LNCAP (cell line): ENCODE results near the gene DAZAP2.

Source experiments
- CTCF ChIP-seq: fragments of 450-650 bp; IDR thresholded peaks from 2 replicates; pipeline ENCODE4 v1.5.1; 2017; ENCODE audit warnings: mild to moderate bottlenecking

The DAZAP2 gene

DNA sequence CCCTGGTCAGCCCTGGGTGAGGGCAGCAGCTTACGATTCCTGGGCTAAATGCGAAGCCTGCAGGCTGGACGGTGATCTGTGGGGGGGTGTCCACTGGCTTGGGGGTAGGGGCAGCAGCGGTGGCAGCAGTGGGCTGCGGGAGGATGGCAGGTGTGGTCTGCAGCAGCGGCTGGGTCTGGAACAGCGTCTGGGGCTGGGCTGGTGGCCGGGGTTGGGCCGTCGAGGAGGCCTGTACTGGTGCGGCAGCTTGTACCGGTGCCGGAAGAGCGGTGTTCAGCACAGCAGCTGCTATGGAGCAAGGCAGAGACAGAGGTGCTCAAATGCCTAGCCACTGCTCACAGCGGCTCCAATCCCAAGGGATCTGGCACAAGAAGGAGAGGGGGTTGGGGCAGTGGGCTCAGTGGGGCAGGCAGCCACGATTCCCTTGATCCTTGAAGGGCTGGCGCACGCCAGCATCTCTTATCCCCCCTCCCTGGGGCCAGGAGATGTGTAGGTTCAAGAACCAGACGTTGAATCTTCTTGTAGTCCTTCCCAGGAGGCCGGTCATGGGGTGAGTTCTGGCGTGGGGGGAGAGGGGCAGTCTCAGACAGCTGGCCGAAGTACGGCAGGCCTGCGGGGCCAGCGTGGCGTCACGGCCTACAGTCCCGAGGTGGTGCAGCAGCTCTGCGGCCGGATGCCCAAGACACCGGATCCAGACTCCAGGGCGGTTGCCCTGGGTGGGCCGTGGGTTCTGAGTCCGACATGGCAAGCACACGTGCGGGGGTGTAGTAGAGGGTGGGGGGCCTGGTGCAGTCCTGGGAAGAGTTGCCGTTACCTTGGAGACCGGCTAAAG, 40.7 kb upstream of the DAZAP2 start:
- no peak for TF ChIP-seq CTCF

DNA sequence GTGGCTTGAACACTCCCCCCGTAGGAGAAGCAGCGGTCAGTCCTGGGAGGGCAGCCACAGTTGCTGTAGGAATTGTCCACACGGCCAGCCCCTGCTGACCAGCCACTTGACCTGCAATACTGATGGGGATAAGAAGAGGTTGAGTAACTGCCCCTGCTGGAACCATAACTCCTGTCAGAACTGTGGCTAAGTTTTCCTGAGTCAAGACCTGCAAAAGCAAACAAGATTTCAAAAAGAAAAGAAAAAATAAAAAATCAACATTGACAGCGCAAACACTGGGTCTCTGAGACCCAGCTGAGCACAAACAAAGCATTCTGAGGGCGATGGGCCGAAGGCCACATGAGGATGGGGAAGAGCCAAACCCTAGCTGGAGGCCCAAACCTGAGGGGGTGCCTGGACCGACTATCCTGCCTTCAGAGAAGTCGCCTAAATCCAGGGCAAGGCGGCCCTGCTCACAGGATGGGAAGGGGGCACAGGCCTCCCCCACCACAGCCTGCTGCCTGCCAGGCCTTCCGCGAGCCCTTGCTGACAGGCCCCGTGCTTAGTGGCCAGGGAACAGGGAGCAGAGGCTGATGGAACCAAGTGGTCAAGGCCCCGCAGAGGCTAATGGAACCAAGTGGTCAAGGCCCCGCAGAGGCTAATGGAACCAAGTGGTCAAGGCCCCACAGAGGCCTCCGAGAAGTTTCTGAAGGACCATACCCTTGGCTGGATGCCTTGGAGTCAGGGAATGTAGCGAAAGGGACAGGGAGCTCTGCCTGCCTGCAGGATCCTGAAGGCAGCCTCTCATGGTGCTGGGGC, 39.9 kb upstream of the DAZAP2 start:
- TF ChIP-seq CTCF: no peak

- no peak for TF ChIP-seq CTCF
These were observed 39.2 kb upstream of the DAZAP2 start for GRCh38 chr12:51199366-51199945.

GRCh38 chr12:51200156-51200555, 38.5 kb upstream of the DAZAP2 start:
- no peak for TF ChIP-seq CTCF

GRCh38 chr12:51200806-51201205, 37.8 kb upstream of the DAZAP2 start:
- no peak for TF ChIP-seq CTCF

DNA sequence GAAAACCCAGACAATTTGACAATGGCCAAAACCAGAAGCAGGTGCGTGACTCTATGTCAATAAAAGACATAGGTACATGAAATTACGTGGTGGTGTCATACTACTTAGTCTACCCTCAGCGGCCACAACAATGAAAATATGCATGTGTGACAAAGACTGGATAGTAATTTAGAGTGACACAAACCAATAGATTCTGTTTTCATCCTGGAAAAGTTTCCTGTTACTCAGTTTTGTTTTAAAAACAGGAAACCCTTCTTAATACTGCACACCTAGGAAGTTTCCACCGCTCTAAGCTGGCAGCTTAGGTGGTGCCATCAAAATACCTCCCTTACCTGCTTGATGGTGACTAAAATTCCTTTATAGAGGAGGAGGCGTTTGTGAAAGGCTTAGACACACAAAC, 35.9 kb upstream of the DAZAP2 start:
- TF ChIP-seq CTCF: no peak

DNA sequence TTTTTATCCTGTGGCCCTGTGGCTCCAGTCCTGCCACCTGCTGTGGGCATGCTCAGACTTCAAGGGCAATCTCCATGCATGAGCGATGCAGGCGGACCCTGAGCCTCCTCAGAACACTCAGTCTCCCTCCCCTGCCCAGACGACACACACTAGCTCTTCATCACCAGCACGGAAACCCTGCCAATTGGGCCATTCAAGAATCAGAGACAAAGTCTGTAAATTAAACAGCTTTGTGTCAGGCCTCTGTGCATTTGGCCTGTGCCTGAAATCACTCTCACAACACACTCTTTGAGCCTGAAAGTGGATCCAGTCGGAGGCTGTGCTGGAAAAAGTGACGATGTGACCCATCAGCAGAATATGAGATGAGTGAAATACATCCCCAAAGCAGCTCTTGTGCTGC, 33.3 kb upstream of the DAZAP2 start:
- no peak for TF ChIP-seq CTCF
